NCI-H187 (cell line): ENCODE results near the gene DEUP1.

Experiments used
- DNase-seq, 2 experiments: peaks; one replicate each; lab custom pipeline; 2025; lab: John Stamatoyannopoulos, UW

DEUP1 gene

GRCh38 chr11:93478841-93479240 lies 148.3 kb downstream of the DEUP1 start:
- DNase-seq = no peak

DNA sequence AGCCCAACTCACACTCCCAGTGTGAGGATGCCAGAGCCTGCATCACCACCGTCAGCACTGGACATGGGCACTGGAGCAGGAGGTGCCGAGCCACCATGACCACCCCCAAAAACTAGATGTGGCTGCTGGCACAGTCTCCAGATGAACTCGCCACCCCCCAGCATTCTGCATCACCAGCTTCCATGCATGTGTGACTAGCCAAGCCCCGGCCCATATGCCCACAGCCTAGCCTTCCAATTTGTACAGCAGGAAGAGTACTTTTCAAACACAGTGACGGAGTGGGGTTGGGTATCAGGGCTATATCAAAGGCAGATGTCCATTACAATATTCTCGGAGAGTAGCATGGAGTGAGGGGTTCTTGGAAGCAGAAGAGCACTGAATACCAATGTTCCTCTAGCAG lies 149.7 kb downstream of the DEUP1 start:
- no peak for DNase-seq

DNA sequence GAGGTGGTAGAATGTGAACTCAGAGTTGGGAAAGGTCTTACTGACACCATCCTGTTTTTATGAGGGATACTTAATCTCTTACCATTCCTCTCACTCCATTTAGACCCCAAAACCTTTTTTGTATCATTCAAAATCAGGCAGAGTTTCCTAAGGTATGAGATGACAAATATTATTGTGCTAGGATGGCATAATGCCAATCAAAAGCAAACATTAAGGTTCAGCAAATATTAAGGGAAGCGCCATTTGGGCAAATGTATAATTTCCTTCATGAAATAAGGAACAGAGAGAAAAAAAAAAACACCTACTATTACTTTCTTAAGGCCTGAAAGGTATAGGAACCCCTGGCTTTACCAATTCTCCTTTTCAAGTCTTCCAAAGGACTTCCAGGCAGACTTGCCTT lies 150.2 kb downstream of the DEUP1 start:
- no peak for DNase-seq

GRCh38 chr11:93481279-93481678 lies 150.7 kb downstream of the DEUP1 start:
- DNase-seq = no peak

GRCh38 chr11:93481696-93482095 lies 151.2 kb downstream of the DEUP1 start:
- no peak for DNase-seq

GRCh38 chr11:93482556-93482955 lies 152.0 kb downstream of the DEUP1 start:
- DNase-seq = no peak

DNA sequence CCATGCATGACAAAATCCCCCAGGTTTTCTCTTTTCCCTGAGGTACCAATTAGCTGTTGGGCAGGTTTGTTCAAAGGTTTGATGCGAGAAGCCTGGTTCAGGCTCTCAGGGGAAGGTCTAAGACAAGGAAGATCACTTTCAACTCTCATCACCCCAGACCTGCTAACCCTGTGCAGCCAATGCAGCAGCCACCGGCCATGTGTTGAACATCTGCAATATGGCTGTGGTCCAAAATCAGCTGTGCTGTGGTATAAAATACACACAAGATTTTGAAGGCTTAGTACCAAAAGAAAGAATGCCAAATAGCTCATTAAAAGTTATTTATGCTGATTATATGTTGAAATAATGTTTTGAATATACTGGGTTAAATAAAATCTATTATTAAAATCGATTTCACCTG lies 154.2 kb downstream of the DEUP1 start:
- no peak for DNase-seq

- no peak for DNase-seq
Measured at GRCh38 chr11:93485983-93486382, 155.4 kb downstream of the DEUP1 start.

DNA sequence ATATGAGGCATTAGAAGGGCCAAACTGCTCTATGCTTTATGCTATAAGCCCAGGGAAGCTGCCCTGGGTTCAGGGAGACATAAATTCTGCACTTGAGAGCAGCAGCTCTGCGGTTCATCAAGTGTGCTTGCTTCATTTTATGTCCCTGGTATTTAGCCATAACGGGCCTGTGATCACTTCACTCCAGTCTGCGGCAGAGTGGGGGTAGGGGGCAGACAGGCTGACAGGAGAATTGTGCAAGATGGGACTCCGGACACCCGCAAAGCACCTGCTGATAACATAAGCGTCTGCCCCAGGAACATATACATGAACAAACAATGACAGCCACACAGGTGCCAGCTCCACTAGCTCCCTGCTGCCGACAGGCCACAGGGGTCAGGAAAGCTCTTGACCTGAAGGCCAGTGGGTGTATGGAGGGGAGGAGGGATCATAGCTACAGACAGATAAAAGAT lies 156.5 kb downstream of the DEUP1 start:
- peak; percentile 31 to 84 for DNase-seq
